HG03280 (cell line): ENCODE data around the gene COMMD4.
"Not testable (repeated sequence)": the region's sequence is repeated elsewhere in the genome, so short reads cannot be mapped to it uniquely, and the experiment has no call there.

Source experiments
- ATAC-seq: cut with Tn5 transposase; IDR thresholded peaks from one replicate; pipeline ENCODE4 v1.9.1; 2021; ENCODE audit warnings: mild to moderate bottlenecking, moderate library complexity; ENCODE audit not compliant: unreplicated experiment

Gene COMMD4

DNA sequence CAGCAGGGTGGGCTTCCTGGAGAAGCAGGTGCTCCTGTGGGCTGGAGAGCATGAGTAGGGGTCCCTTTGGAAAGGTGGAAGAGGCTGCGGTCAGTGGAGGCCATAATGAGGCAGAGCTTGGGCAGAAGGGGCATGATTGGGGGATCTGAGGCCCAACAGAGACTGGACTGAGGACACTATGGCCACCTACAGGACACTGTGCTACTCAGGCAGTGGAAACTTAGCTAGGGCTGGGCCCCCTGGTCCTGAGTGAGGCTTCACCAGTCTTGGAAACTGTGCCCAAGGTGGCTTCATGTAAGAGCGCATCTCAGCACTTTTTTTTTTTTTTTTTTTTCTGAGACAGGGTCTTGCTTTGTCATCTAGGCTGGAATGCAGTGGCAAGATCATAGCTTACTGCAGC is 6.3 kb upstream of the COMMD4 start:
- ATAC-seq = no peak

GRCh38 chr15:75332093-75332492 is 3.8 kb upstream of the COMMD4 start:
- not testable (repeated sequence) for ATAC-seq

GRCh38 chr15:75333654-75334419 is 2.0 kb upstream of the COMMD4 start:
- ATAC-seq = not testable (repeated sequence)

DNA sequence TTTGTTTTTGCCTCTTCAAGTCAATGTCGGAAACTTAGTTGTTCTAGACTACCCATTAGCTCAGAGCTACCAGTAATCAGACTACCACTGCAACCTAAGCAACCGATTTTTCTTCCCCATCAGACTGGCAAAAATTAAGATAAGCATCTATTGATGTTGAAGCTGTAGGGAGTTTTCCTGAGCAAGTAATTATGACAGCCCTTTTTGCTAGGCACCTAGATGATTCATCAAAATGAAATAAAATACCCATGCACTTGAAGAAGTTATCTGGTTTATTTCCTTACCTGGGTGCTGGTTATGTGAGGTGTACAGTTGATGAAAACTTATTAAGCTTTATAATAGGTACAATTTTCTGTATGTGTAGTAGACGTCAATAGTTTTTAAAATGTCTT is 554 bp upstream of the COMMD4 start:
- ATAC-seq = no peak

DNA sequence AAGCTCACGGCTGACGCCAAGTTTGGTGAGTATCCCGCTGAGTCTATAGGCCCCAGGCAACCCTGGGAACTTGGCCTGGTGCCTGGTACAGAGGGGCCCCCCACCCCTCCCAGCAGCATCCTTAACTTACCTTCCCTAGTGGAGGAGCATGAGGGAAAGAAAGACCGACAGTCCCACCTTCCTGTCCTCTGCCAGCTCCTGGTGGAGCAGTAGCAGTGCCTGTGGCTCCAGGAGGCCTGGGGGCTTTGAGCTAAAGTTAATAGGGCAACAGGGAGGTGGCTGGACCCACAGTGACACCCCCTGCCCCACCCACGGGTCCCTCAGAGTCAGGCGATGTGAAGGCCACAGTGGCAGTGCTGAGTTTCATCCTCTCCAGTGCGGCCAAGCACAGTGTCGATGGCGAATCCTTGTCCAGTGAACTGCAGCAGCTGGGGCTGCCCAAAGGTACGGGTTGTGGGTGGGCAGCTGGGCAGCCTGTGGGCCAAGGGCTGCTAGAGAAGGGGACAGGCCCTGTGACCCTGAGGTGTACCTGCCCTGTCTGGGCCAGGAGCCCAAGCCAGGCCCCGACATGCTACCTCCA is 2.9 kb downstream of the COMMD4 start:
- no peak for ATAC-seq

GRCh38 chr15:75339531-75340240 is 3.8 kb downstream of the COMMD4 start:
- ATAC-seq = no peak

GRCh38 chr15:75342221-75342620 is 6.4 kb downstream of the COMMD4 start:
- ATAC-seq = no peak

DNA sequence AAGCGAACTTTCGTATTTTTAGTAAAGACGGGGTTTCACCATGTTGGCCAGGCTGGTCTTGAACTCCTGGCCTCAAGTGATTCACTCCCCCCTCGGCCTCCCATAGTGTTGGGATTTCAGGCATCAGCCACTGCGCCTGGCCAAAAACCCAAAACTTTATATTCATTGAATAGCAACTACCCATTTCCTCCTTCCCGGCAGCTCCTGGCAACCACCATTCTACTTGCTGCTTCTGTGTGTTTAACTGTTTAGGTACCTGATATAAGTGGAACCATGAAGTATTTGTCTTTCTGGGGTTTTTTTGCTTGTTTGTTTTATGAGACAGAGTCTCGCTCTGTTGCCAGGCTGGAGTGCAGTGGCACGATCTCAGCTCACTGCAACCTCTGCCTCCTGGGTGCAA is 8.1 kb downstream of the COMMD4 start:
- ATAC-seq = not testable (repeated sequence)

GRCh38 chr15:75346796-75347221 is 10.9 kb downstream of the COMMD4 start, which contains the start of gene NEIL1:
Gene NEIL1 (plus strand): TSS chr15:75347039. CDS start chr15:75348906, 1,867 bp downstream.
- no peak for ATAC-seq

DNA sequence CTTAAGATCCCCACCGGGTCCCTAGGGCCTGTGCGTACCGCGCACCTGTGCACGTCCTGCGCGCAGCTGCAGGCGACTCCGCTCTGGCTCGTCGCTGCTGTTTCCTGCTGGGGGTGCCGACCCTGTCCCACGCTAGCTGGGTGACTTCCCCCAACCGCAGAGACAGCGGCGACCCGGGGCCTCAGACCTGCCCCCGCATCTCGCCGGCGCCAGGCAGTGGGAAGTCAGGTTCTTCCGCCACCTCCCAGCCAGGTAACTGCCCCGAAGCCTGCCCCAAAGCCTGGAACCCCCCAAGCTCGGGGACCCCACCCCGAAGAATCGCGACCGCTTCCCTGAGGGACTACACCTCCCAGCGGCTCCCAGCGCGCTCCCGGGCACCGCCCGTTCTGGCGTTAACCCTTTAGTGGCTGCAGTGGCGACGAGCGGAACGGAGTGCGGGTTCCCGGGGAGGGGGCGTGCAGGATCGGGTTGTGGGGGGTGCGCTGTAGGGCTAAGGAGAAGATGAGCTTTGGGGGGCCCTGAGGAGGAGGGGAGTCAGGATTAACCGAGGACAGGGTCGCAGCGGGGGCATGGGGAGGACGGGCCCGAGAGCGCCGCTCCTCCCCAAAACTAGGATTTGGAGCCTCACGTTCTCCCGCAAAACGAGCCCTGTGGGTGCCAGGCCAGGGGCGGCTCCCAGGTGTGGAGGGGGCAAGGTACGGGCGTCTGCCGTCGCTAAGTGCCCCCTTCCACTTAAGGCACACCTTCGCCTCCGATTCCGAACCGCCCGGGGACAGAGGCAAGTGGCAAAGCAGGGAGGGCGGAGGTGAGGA is 11.6 kb downstream of the COMMD4 start:
- ATAC-seq = no peak

- ATAC-seq = no peak
These were observed 12.2 kb downstream of the COMMD4 start for GRCh38 chr15:75348034-75348561.

- no peak for ATAC-seq
These were observed 12.9 kb downstream of the COMMD4 start for GRCh38 chr15:75348562-75349350.

GRCh38 chr15:75349351-75349669 is 13.4 kb downstream of the COMMD4 start:
- ATAC-seq = not testable (repeated sequence)

- no peak for ATAC-seq
These were observed 14.2 kb downstream of the COMMD4 start for GRCh38 chr15:75349851-75350588.

- no peak for ATAC-seq
These were observed 14.9 kb downstream of the COMMD4 start for GRCh38 chr15:75350601-75351361.

GRCh38 chr15:75352186-75353080 is 16.6 kb downstream of the COMMD4 start:
- ATAC-seq = no peak

DNA sequence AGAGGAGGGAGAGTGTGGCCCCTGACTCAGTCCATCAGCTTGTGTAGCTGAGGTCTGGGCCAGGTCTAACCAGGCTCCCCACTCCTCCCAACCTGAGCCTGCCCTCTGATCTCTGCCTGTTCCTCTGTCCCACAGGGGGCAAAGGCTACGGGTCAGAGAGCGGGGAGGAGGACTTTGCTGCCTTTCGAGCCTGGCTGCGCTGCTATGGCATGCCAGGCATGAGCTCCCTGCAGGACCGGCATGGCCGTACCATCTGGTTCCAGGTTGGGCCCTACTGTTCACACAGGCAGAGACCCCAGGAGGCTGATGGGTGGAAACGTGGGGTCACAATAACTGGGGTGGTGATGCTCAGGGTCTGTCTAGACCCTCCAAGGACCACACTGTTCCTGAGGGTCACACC is 17.7 kb downstream of the COMMD4 start:
- ATAC-seq = no peak

GRCh38 chr15:75354454-75354853 is 18.6 kb downstream of the COMMD4 start:
- no peak for ATAC-seq
